CD4-positive, alpha-beta T cell treated with Interleukin-10 for 1 hour (primary cell): ENCODE data around the gene CREB5.
A peak's percentile ranks its signal among the peaks of the same experiment; 100 is the strongest.

ENCODE experiments used
- DNase-seq: peaks from one replicate; pipeline ENCODE4 v3.0.0-alpha.2; 2020

The CREB5 gene

DNA sequence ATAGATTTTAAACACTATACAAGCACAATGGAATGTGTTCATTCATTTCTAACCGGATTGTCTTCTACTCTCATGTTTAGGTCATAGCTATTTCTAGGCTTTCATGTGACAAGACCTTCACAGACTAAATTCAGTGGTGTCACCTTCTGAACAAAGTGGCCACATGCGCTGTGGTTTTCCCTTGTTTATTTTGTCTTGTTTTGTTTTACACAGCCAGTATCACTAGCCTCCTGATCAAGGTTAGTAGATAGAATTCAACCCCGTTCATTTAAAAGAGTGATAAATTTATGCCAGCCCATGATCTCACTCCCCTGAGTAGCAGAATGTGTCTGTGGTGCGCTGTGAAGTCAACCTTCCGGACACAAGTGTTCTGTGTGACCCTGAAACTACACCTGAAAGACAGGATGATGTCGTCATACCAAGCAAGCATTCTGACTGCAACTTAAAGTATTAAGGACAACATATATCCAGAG, 209.1 kb downstream of the CREB5 start:
- DNase-seq, result no peak

GRCh38 chr7:28623105-28623730, 210.9 kb downstream of the CREB5 start:
- no peak for DNase-seq

- DNase-seq, result no peak
Measured at GRCh38 chr7:28623863-28624262, 211.5 kb downstream of the CREB5 start.

GRCh38 chr7:28625432-28625831, 213.1 kb downstream of the CREB5 start:
- DNase-seq, result no peak

DNA sequence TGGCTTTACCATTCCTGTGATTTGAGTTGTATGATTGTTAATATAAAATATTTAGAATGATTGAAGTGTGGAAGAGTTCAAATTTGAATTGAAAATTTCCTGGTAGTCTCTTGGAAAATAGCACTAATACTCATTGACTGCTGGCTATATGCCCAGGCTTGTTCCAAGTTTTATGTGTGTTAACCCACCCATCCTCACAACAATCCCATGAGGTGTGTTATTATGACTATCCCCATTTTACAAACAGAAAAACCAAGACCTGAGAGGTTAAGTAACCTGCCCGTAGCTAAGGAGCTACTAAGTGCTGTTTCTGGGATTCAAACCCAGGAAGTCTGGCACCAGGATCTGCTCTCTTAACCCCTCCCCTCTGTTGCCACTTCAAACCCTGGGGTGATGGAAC, 213.9 kb downstream of the CREB5 start:
- no peak for DNase-seq

GRCh38 chr7:28626624-28627262, 214.4 kb downstream of the CREB5 start:
- peak; percentile 19 for DNase-seq

GRCh38 chr7:28627263-28627653, 214.9 kb downstream of the CREB5 start:
- DNase-seq, result no peak

DNA sequence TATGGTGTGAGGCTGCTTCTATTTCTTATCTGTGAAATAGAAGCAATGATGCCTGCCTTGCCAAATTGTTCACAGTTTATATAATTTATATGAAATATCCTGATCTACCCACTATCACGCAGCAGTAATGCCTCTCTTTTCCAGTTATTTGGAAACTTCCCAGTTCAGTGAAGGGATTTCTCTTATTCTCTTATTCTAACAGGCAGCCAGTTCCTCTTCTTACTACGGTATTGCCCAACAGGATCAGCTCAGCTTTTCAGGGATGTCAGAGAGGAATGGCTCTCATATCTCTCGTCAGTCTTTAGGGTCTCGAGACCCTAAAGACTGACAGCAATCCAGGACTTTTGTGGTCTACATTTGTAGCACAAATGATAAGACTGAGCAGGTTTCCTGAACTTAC, 215.6 kb downstream of the CREB5 start:
- no peak for DNase-seq

DNA sequence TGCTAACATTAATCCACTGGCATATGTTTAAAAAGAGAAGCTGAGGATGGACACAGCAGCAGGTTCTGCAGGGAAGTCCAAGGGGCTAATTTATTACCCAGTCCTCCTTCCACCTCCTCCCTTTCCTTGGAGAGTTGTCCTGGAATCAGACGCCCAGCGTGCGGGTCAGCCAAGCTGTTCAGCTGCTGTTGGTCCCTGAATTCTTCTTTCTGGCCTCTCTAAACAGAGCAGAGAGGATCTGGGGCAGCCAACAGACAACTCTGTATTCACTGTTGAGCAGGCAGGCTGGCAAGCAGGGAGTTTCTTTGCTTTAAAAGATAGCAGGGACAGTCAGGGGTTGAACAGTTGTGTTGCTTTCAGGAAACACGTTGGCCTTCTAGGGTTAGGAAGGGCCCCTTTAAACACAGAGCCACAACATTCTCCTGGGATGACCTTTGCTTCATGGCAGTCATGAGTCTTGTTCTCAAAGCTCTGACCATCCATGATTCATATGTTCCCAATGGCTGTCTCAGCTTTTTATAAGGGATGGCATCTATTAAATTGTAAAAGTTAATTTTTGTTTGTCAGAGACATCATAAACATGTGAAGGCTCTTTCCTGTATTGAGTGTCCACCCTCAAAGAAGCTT, 217.0 kb downstream of the CREB5 start:
- no peak for DNase-seq

DNA sequence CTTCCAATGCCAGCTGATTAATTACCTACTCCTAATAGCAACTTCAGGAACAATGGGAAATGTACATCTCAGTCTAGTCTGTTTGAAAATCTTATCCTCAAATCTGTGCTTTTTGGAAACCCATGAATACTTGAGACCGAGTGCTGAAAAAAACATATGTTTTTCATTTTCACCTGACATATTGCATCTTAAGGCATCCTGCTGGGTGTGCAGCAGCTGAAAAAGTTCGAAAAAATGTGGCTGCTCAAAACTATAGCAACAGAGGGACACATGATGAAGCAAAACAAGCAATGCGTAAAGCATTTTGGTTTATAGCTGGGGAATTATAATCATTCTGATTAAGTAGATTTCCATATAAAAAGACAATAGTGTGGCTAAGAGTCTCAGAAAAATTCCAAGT, 218.0 kb downstream of the CREB5 start:
- no peak for DNase-seq

DNA sequence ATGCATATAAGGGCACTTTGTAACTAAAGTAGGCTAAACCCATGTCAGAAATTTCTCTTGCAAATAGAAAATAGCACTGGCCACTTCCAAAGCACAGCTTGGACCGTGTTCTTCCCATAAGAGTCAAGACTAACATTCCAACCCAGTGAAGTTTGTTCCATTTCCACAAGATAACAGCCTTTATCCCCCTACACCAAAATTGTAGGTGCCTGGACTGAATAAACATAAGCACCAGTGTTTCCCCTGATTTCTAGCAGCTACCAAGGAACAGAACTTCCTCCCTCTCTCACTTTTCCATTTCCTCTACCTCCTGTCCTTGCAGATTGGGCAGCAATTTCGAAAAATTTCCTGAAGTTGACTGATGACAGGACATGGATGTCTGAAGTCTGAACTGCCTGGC, 219.7 kb downstream of the CREB5 start:
- no peak for DNase-seq

DNA sequence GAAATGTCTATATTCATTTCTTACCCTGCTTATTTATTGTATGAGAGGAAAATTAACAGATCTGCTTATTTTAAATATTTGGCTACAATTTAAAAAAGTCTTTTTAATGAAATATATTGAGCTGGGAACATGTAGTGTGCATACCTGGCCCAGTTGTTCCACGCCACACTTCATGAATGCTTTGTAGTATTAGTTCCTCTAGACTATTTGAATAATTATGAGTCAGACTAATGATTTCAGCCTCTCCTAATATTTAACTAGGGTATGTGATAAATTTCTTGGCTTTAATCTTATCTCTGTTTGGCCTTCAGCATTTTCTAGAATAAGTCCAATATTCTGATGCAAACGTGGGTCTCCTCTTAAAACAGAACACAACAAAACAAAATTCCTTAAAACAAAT, 226.6 kb downstream of the CREB5 start:
- no peak for DNase-seq

GRCh38 chr7:28640001-28640400, 227.7 kb downstream of the CREB5 start:
- no peak for DNase-seq

- DNase-seq, result no peak
Measured at GRCh38 chr7:28641752-28642545, 229.6 kb downstream of the CREB5 start.

DNA sequence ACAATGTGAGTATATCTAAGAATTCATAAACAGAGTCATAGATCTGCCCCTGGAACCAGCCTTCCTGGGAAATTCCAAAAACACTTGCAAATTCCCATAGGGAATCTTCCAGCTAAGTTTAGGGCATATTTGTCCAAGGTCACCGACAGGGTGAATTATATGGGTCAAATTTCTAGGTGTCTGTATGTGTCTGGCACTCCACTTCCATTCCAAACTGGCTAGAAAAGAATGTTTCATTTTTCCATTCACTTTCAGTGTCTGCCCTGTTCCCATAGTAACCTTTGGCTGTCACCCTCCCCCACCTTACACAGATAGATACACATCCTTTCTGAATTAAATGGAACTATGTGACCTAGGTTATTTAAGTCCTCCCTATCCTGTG, 230.9 kb downstream of the CREB5 start:
- no peak for DNase-seq

- no peak for DNase-seq
Measured at GRCh38 chr7:28643584-28644340, 231.4 kb downstream of the CREB5 start.

GRCh38 chr7:28645866-28646265, 233.5 kb downstream of the CREB5 start:
- DNase-seq, result no peak

- DNase-seq, result no peak
Measured at GRCh38 chr7:28646376-28647075, 234.2 kb downstream of the CREB5 start.

DNA sequence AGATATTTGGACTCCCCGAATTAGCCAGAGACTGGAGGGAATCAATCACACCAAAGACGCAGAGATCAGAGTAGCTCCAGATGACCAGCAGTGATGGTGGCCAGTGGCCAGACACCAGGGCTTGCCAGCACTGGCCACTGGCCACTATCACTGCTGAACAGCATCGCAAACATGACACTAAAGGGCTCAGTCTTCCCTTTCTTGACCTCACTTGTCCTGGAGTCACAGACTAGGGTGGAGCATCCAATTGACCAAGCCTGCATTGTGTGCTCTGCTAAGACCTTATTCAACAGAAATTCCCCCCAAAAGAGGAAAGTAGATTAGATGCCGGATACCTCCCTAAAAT, 234.7 kb downstream of the CREB5 start:
- DNase-seq, result no peak

DNA sequence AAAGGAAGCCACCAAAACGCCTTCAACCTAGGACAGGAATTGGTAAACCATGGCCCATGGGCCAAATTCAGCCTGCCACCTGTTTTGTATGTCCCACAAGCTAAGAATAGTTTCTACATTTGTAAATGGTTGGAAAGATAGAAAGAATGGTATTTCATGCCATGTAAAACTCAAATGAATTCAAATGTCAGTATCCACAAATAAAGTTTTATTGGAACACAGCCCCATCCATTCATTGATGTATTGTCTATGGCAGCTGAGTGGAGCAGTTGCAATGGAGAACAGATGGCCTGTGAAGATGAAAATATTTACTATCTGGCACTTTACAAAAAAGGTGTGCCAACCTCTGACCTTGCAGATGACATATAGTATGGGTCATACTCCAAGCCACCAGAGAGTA, 236.9 kb downstream of the CREB5 start:
- DNase-seq, result no peak

DNA sequence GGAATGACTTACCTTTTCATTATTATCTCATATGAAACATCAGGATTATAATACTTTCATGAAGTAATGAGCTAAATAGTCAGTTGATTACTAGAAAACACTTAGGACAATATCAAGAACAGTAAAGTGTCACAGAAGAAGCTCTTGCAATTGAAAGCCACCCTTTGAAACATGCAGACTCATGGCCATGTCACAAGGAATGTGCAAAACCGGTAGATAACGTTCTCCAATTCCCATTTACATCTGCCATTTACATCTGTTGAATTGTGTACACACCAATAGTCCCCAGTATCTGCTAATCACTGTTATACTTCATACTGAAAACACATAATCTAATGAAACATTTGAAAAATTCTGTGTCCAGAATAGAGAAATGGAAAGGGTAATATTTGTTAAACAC, 237.5 kb downstream of the CREB5 start:
- no peak for DNase-seq

GRCh38 chr7:28654110-28654509, 241.8 kb downstream of the CREB5 start:
- DNase-seq, result no peak
